ENCODE results near the gene UBLCP1. TPM values are rescaled to one million over a fixed set of nuclear protein-coding genes. Genes with fewer than 3 reads are reported as not detected.

Gene UBLCP1
- total and polyA plus RNA-seq, 2 donors (not counting 1 experiment from before 2014, with no cell fraction given): 13.9 to 30.4 TPM

DNA sequence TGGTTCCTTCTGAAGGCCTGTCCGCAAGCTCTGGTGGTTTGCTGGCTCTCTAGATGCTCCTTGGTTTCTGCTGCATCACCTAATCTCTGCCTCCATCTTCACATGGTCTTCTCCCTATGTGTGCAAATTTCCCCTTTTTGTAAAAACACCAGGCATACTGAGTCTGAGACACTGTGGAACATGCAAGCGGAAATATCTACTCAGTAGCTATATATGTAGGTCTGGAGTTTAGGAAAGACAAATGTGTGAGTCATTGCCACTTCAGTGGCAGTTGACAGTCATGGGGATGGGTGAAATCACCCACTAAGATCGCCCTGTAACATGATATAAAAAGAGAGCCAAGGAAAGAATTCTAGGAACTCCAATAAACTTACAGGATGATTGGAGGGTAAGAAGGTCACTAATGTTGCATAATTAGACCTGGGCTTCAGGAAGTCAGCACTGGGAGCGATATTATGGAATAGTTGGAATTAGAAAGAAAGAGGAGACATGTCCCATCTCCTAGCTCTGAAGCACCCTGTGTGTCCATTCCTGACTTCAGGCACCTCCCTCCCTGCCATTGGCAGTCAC lies 22.7 kb upstream of the UBLCP1 start:
- no peak overlapping the region for H3K27ac ChIP-seq (ENCODE audit: insufficient read depth, low read length)
- DNase-seq (ENCODE audit: low read depth in 2 of 2): peak in 1 of 2 donors; percentile 76

DNA sequence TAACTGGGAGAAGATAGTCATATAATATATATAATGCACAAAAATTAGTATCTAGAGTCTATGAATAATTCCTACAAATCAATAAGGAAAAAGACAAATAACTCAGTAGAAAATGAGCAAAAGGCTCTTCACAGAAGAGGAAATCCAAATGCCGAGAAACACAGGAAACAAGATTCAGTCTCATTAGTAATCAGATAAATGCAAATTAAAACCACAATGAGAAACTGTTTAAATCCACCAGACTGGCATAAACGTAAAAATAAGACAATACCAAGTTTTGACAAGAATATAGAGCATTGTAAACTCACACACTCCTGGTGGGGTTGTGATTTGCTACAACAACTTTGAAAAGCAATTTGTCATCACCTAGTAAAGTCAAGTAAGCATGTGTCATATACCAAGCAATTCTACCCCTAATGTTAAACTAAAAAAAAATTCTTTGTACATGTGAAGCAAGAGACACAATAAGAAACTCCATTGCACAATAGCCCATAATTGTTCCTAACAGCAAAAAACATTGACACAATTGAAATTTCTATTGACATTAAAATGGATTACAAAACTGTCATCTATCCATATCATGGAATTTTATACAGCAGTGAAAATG lies 21.0 kb upstream of the UBLCP1 start:
- Histone ChIP-seq H4K20me1 (ENCODE audit: control insufficient read depth, extremely low read depth, insufficient read depth, low read length) (no peaks in the 10 kb centered on the region), H2AFZ (ENCODE audit: low read length) (no peak overlapping the region), H3K4me2 (ENCODE audit: extremely low read depth, insufficient read depth, low read length) (no peak overlapping the region), H3K9ac (ENCODE audit: insufficient read depth, low read length) (no peak overlapping the region), H3K27ac (ENCODE audit: insufficient read depth, low read length) (no peak overlapping the region), H3K4me1 (ENCODE audit: control insufficient read depth, extremely low read depth, insufficient read depth, low read length) (no peaks in the 10 kb centered on the region), H3K4me3 (replicated peaks in 1 of 4; ENCODE audit: control extremely low read depth in 1 of 4, insufficient read depth in 1 of 4, low read depth in 3 of 4, low read length in 4 of 4) (no peak overlapping the region), H3K79me2 (ENCODE audit: control insufficient read depth, insufficient read depth, low read length) (no peaks in the 10 kb centered on the region), H3K9me3 (ENCODE audit: control insufficient read depth, insufficient read depth, low read depth, low read length) (no peaks in the 10 kb centered on the region), H3K36me3 (ENCODE audit: control insufficient read depth, insufficient read depth, low read length) (no peaks in the 10 kb centered on the region), H3K27me3 (ENCODE audit: control insufficient read depth, insufficient read depth, low read length) (no peaks in the 10 kb centered on the region)
- TF ChIP-seq, protein P1, sequence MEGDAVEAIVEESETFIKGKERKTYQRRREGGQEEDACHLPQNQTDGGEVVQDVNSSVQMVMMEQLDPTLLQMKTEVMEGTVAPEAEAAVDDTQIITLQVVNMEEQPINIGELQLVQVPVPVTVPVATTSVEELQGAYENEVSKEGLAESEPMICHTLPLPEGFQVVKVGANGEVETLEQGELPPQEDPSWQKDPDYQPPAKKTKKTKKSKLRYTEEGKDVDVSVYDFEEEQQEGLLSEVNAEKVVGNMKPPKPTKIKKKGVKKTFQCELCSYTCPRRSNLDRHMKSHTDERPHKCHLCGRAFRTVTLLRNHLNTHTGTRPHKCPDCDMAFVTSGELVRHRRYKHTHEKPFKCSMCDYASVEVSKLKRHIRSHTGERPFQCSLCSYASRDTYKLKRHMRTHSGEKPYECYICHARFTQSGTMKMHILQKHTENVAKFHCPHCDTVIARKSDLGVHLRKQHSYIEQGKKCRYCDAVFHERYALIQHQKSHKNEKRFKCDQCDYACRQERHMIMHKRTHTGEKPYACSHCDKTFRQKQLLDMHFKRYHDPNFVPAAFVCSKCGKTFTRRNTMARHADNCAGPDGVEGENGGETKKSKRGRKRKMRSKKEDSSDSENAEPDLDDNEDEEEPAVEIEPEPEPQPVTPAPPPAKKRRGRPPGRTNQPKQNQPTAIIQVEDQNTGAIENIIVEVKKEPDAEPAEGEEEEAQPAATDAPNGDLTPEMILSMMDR (conservative IDR thresholded peaks at IDR 0.05 in 1 of 2, IDR thresholded peaks at IDR 0.05 in 1 of 2; ENCODE audit: low read depth in 1 of 2, low read length in 2 of 2): no peak
- TF ChIP-seq EZH2 (IDR thresholded peaks at IDR 0.05; ENCODE audit: low read length, missing control alignments): no peak
- DNase-seq (ENCODE audit: low read depth in 2 of 2): no peak

More for the DNA sequence above, 22.7 kb upstream of the UBLCP1 start:
- Histone ChIP-seq H3K4me3 (replicated peaks in 1 of 4; ENCODE audit: control extremely low read depth in 1 of 4, insufficient read depth in 1 of 4, low read depth in 3 of 4, low read length in 4 of 4) (no peak overlapping the region), H3K9me3 (ENCODE audit: control insufficient read depth, insufficient read depth, low read depth, low read length) (no peaks in the 10 kb centered on the region), H4K20me1 (ENCODE audit: control insufficient read depth, extremely low read depth, insufficient read depth, low read length) (no peaks in the 10 kb centered on the region), H3K9ac (ENCODE audit: insufficient read depth, low read length) (no peak overlapping the region), H2AFZ (ENCODE audit: low read length) (no peak overlapping the region), H3K27me3 (ENCODE audit: control insufficient read depth, insufficient read depth, low read length) (no peaks in the 10 kb centered on the region), H3K4me2 (ENCODE audit: extremely low read depth, insufficient read depth, low read length) (no peak overlapping the region), H3K4me1 (ENCODE audit: control insufficient read depth, extremely low read depth, insufficient read depth, low read length) (no peaks in the 10 kb centered on the region), H3K36me3 (ENCODE audit: control insufficient read depth, insufficient read depth, low read length) (no peaks in the 10 kb centered on the region), H3K79me2 (ENCODE audit: control insufficient read depth, insufficient read depth, low read length) (no peaks in the 10 kb centered on the region)
- TF ChIP-seq EZH2 (IDR thresholded peaks at IDR 0.05; ENCODE audit: low read length, missing control alignments): no peak
- TF ChIP-seq, protein P1 (conservative IDR thresholded peaks at IDR 0.05 in 1 of 2, IDR thresholded peaks at IDR 0.05 in 1 of 2; ENCODE audit: low read depth in 1 of 2, low read length in 2 of 2): no peak

DNA sequence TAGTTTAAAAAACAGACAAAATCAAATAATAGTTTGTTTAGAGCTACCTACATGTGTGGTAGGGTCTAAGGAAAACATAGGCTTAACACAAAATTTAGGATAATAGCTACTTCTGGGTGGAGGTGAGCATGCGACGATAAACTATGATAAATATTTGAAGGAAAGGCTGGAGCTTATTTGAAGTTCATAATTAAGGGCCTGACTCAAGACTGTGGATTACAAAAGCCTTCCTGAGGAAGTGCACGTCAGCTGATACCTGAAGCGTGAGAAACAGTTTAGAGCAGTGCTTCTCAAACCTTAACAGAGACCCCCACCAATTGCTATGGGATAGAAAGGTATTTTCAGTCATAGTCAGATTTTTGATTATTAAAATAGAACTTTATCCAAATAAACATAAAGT lies 20.4 kb upstream of the UBLCP1 start:
- no peak overlapping the region for H3K4me3 ChIP-seq (replicated peaks in 1 of 4; ENCODE audit: control extremely low read depth in 1 of 4, insufficient read depth in 1 of 4, low read depth in 3 of 4, low read length in 4 of 4)
- H3K4me1 ChIP-seq (ENCODE audit: control insufficient read depth, extremely low read depth, insufficient read depth, low read length): no peaks in the 10 kb centered on the region
- H3K27ac ChIP-seq (ENCODE audit: insufficient read depth, low read length): no peak overlapping the region
- H3K9ac ChIP-seq (ENCODE audit: insufficient read depth, low read length): no peak overlapping the region
- H3K79me2 ChIP-seq (ENCODE audit: control insufficient read depth, insufficient read depth, low read length): no peaks in the 10 kb centered on the region
- TF ChIP-seq EZH2 (IDR thresholded peaks at IDR 0.05; ENCODE audit: low read length, missing control alignments): no peak
- TF ChIP-seq, protein P1 (conservative IDR thresholded peaks at IDR 0.05 in 1 of 2, IDR thresholded peaks at IDR 0.05 in 1 of 2; ENCODE audit: low read depth in 1 of 2, low read length in 2 of 2): no peak
- H4K20me1 ChIP-seq (ENCODE audit: control insufficient read depth, extremely low read depth, insufficient read depth, low read length): no peaks in the 10 kb centered on the region
- H2AFZ ChIP-seq (ENCODE audit: low read length): no peak overlapping the region
- DNase-seq (ENCODE audit: low read depth in 2 of 2): no peak
- no peaks in the 10 kb centered on the region for H3K9me3 ChIP-seq (ENCODE audit: control insufficient read depth, insufficient read depth, low read depth, low read length)
- H3K27me3 ChIP-seq (ENCODE audit: control insufficient read depth, insufficient read depth, low read length): no peaks in the 10 kb centered on the region
- no peak overlapping the region for H3K4me2 ChIP-seq (ENCODE audit: extremely low read depth, insufficient read depth, low read length)
- no peaks in the 10 kb centered on the region for H3K36me3 ChIP-seq (ENCODE audit: control insufficient read depth, insufficient read depth, low read length)

Data from fibroblast of lung (primary cell).